Esophagus muscularis mucosa (tissue), 4 donors: ENCODE data around the gene ZNF511. TPM values are rescaled to one million over a fixed set of nuclear protein-coding genes. Genes with fewer than 3 reads are reported as not detected.

ENCODE experiments used
- DNase-seq: peaks from one replicate; pipeline ENCODE4 v3.0.0-alpha.2; 2017; ENCODE audit errors: extremely low spot score
- H3K27ac ChIP-seq, 4 donors: fragments of 200-600 bp; sonication (generic); replicated peaks in 1 of 4; 1 replicate in 3 of 4; 2 replicates in 1 of 4; pipeline ENCODE4 v1.5.1; 2016 to 2019; ENCODE audit warnings: mild to moderate bottlenecking in 1 of 4
- H3K27me3 ChIP-seq, 4 donors: fragments of 200-600 bp; sonication (generic); one replicate each; pipeline versions ENCODE4 v1.5.1 to v1.6.0; 2016 to 2019
- H3K36me3 ChIP-seq, 4 donors: fragments of 200-600 bp; sonication (generic); one replicate each; pipeline ENCODE4 v1.5.1; 2016 to 2019
- H3K4me1 ChIP-seq, 4 donors: fragments of 200-600 bp; sonication (generic); one replicate each; pipeline ENCODE4 v1.5.1; 2016 to 2019
- H3K4me3 ChIP-seq, 4 donors: fragments of 200-600 bp; sonication (generic); 1 replicate in 2 of 4; 2 replicates in 2 of 4; pipeline ENCODE4 v1.5.1; 2016 to 2019; ENCODE audit warnings: mild to moderate bottlenecking in 4 of 4, moderate library complexity in 1 of 4
- H3K9me3 ChIP-seq, 4 donors: fragments of 200-600 bp; sonication (generic); 1 replicate in 3 of 4; 2 replicates in 1 of 4; pipeline ENCODE4 v1.5.1; 2016 to 2019
- CTCF ChIP-seq, 3 experiments: fragments of 200-600 bp in 2 of 3; fragments of 450-650 bp in 1 of 3; sonication (generic) in 2 of 3; IDR thresholded peaks; one replicate each; pipeline ENCODE4 v1.5.1; 2017 to 2019; ENCODE audit warnings: antibody characterized with exemption in 3 of 3, mild to moderate bottlenecking in 2 of 3, moderate library complexity in 1 of 3
- EP300 ChIP-seq: sonication (generic); formaldehyde crosslinking; IDR thresholded peaks from one replicate; pipeline ENCODE4 v1.6.1; 2017; ENCODE audit warnings: antibody characterized with exemption
- POLR2A ChIP-seq: fragments of 450-650 bp; IDR thresholded peaks from one replicate; pipeline ENCODE4 v1.6.1; 2017; ENCODE audit warnings: antibody characterized with exemption, moderate library complexity, mild to moderate bottlenecking, low read depth
- POLR2AphosphoS5 ChIP-seq, 2 donors: sonication (generic); formaldehyde crosslinking; IDR thresholded peaks; one replicate each; pipeline ENCODE4 v1.6.1; 2017; ENCODE audit warnings: antibody characterized with exemption in 2 of 2
- WGBS: methylation state at CpG from one replicate; pipeline ENCODE4 v1.1.5; 2018; 5-methylcytosine and 5-hydroxymethylcytosine counted together
- intact Hi-C: fragments of 100-400 bp; cut with DNase I; formaldehyde crosslinking; loops from one replicate; pipeline ENCODE4 v1.15.1; 2023
- total RNA-seq, 4 donors: library from RNA; depleted of rRNA; stranded (reverse); fragments of >200 nt; gene quantifications; one replicate each; pipeline versions ENCODE4 v1.1.0 to v1.2.1, GENCODE V29; 2016

Gene ZNF511
- total RNA-seq, 4 donors from 2014 or later = 22.9 to 34.8 (median 33.0) TPM

GRCh38 chr10:133297504-133297903 lies 11.2 kb upstream of the ZNF511 start:
- H3K36me3 ChIP-seq = peaks cover 93 to 100% (median 97%) of the 10 kb centered on the region in 4 donors
- no peaks in the 10 kb centered on the region for H3K9me3 ChIP-seq
- no peak for DNase-seq
- TF ChIP-seq EP300 (no peak), CTCF (IDR thresholded peaks at IDR 0.05) (no peak), POLR2A (no peak), POLR2AphosphoS5 (IDR thresholded peaks at IDR 0.05) (no peak)
- WGBS = 95% methylated on average over 6 of the region's 10 CpGs
- H3K4me1 ChIP-seq = peaks cover 0 to under 1% (median 0%) of the 10 kb centered on the region in 4 donors
- H3K4me3 ChIP-seq = no peak overlapping the region
- H3K27me3 ChIP-seq = no peaks in the 10 kb centered on the region
- intact Hi-C loops = no loop called here
- H3K27ac ChIP-seq = no peak overlapping the region

- Histone ChIP-seq H3K27ac (no peak overlapping the region), H3K4me3 (no peak overlapping the region), H3K27me3 (no peaks in the 10 kb centered on the region), H3K36me3 (peaks cover 83 to 100% (median 97%) of the 10 kb centered on the region in 4 donors), H3K9me3 (no peaks in the 10 kb centered on the region), H3K4me1 (peaks cover 0 to 8% (median 5%) of the 10 kb centered on the region in 4 donors)
- intact Hi-C loops = no loop called here
- WGBS = 90% methylated on average over 6 of the region's 14 CpGs
- TF ChIP-seq CTCF (IDR thresholded peaks at IDR 0.05) = no peak
- no peak for TF ChIP-seq POLR2AphosphoS5 (IDR thresholded peaks at IDR 0.05)
- DNase-seq = no peak
Measured at GRCh38 chr10:133298466-133298865, 10.2 kb upstream of the ZNF511 start.

- H3K4me1 ChIP-seq = peaks cover 0 to 14% (median 9%) of the 10 kb centered on the region in 4 donors
- intact Hi-C loops = no loop called here
- 79% methylated on average over 8 of the region's 10 CpGs for WGBS
- no peak for DNase-seq
- H3K36me3 ChIP-seq = peaks cover 76 to 97% (median 91%) of the 10 kb centered on the region in 4 donors
- no peaks in the 10 kb centered on the region for H3K9me3 ChIP-seq
- no peak overlapping the region for H3K27ac ChIP-seq
- TF ChIP-seq EP300 = no peak
- TF ChIP-seq CTCF (IDR thresholded peaks at IDR 0.05) = no peak
- no peak for TF ChIP-seq POLR2AphosphoS5 (IDR thresholded peaks at IDR 0.05)
- TF ChIP-seq POLR2A = no peak
- H3K4me3 ChIP-seq = no peak overlapping the region
- H3K27me3 ChIP-seq = no peaks in the 10 kb centered on the region
Measured at GRCh38 chr10:133299224-133299623, 9.5 kb upstream of the ZNF511 start.

- H3K4me1 ChIP-seq = peaks cover 0 to 18% (median 14%) of the 10 kb centered on the region in 4 donors
- H3K9me3 ChIP-seq = no peaks in the 10 kb centered on the region
- no peaks in the 10 kb centered on the region for H3K27me3 ChIP-seq
- TF ChIP-seq EP300 (no peak), CTCF (IDR thresholded peaks at IDR 0.05) (no peak), POLR2A (no peak), POLR2AphosphoS5 (IDR thresholded peaks at IDR 0.05) (no peak)
- peaks cover 72 to 94% (median 86%) of the 10 kb centered on the region in 4 donors for H3K36me3 ChIP-seq
- intact Hi-C loops = no loop called here
- WGBS = 93% methylated on average over 14 of the region's 14 CpGs
- no peak overlapping the region for H3K4me3 ChIP-seq
- no peak for DNase-seq
- no peak overlapping the region for H3K27ac ChIP-seq
Measured at GRCh38 chr10:133299738-133300137, 9.0 kb upstream of the ZNF511 start.

- Histone ChIP-seq H3K4me3 (no peak overlapping the region), H3K36me3 (peaks cover 49 to 76% (median 61%) of the 10 kb centered on the region in 4 donors), H3K9me3 (no peaks in the 10 kb centered on the region), H3K27me3 (no peaks in the 10 kb centered on the region), H3K27ac (no peak overlapping the region), H3K4me1 (peaks cover 6 to 40% (median 39%) of the 10 kb centered on the region in 4 donors)
- no peak for DNase-seq
- intact Hi-C loops = no loop called here
- 98% methylated on average over 12 of the region's 14 CpGs for WGBS
- no peak for TF ChIP-seq POLR2A
- TF ChIP-seq EP300 = no peak
- TF ChIP-seq POLR2AphosphoS5 (IDR thresholded peaks at IDR 0.05) = no peak
- no peak for TF ChIP-seq CTCF (IDR thresholded peaks at IDR 0.05)
Measured at GRCh38 chr10:133302230-133302629, 6.5 kb upstream of the ZNF511 start.
